H1 (cell line): ENCODE data around the gene GRAMD1C. TPM values are rescaled to one million over a fixed set of nuclear protein-coding genes. Genes with fewer than 3 reads are reported as not detected.

Experiments used
- CTCF ChIA-PET: fragments of 300-600 bp; sonication (Branson Sonifier 250); formaldehyde crosslinking; loops from one replicate; lab custom pipeline; 2021; ENCODE audit not compliant: partially characterized antibody; lab: Charles Lee
- POLR2A ChIA-PET: fragments of 300-600 bp; sonication (Branson Sonifier 250); formaldehyde crosslinking; loops from one replicate; lab custom pipeline; 2021; ENCODE audit warnings: inconsistent platforms; ENCODE audit not compliant: partially characterized antibody; lab: Charles Lee
- DNase-seq, 2 experiments: peaks; one replicate each; pipeline versions ENCODE4 v3.0.0 to v3.0.0-alpha.2; 2010 to 2022; ENCODE audit warnings: low spot score in 2 of 2, low read depth in 1 of 2, mixed read lengths in 1 of 2
- FAIRE-seq: peaks from 2 replicates; lab custom pipeline; 2011; peaks lifted over from hg19 to GRCh38; lab: Jason Lieb, UNC
- H2AFZ ChIP-seq: 2 replicates; pipeline ENCODE4 v1.8.1; 2012; ENCODE audit warnings: low read length, inconsistent platforms
- H2AK5ac ChIP-seq: 2 replicates; pipeline ENCODE4 v1.6.1; 2013; ENCODE audit warnings: low read depth, low read length
- H2BK120ac ChIP-seq: replicated peaks from 2 replicates; pipeline ENCODE3; 2013; ENCODE audit warnings: low read depth, low read length, inconsistent platforms
- H2BK12ac ChIP-seq: 2 replicates; pipeline ENCODE4 v1.6.1; 2013; ENCODE audit warnings: low read depth, low read length
- H2BK15ac ChIP-seq: 2 replicates; pipeline ENCODE4 v1.6.1; 2013; ENCODE audit warnings: low read length
- H2BK20ac ChIP-seq: 2 replicates; pipeline ENCODE4 v1.6.1; 2013; ENCODE audit warnings: low read length
- H2BK5ac ChIP-seq: 2 replicates; pipeline ENCODE4 v1.6.1; 2013; ENCODE audit warnings: low read depth, low read length
- H3K14ac ChIP-seq: 2 replicates; pipeline ENCODE4 v1.6.1; 2013; ENCODE audit warnings: inconsistent platforms; ENCODE audit not compliant: insufficient read length
- H3K18ac ChIP-seq: 2 replicates; pipeline ENCODE4 v1.6.1; 2013; ENCODE audit warnings: low read length; ENCODE audit errors: extremely low read depth
- H3K23ac ChIP-seq: 2 replicates; pipeline ENCODE4 v1.6.1; 2013; ENCODE audit warnings: inconsistent platforms; ENCODE audit not compliant: insufficient read length
- H3K23me2 ChIP-seq: 2 replicates; pipeline ENCODE4 v1.6.1; 2013; ENCODE audit warnings: low read depth, low read length
- H3K27ac ChIP-seq: 2 replicates; pipeline ENCODE4 v1.6.1; 2011; ENCODE audit warnings: low read depth, low read length, inconsistent platforms
- H3K27me3 ChIP-seq, 4 experiments: replicated peaks in 1 of 4; 1 replicate in 1 of 4; 2 replicates in 3 of 4; pipeline versions ENCODE4 v1.6.1 to v1.8.1; 2011 to 2013; ENCODE audit warnings: low read length in 3 of 4, mild to moderate bottlenecking in 3 of 4, inconsistent platforms in 2 of 4, mixed read lengths in 2 of 4, moderate library complexity in 1 of 4; ENCODE audit not compliant: control insufficient read depth in 3 of 4, insufficient read depth in 3 of 4; ENCODE audit errors: extremely low read depth in 1 of 4
- H3K36me3 ChIP-seq, 4 experiments: 2 replicates each; pipeline versions ENCODE4 v1.6.1 to v1.8.1; 2011 to 2013; ENCODE audit warnings: mild to moderate bottlenecking in 4 of 4, low read length in 3 of 4, moderate library complexity in 2 of 4, control low read depth in 1 of 4, inconsistent platforms in 1 of 4; ENCODE audit not compliant: insufficient read depth in 4 of 4, control insufficient read depth in 2 of 4
- H3K4ac ChIP-seq: replicated peaks from 2 replicates; pipeline ENCODE3; 2013; ENCODE audit warnings: low read length, low read depth, mixed read lengths, inconsistent platforms; ENCODE audit not compliant: insufficient read length
- H3K4me1 ChIP-seq, 4 experiments: replicated peaks in 1 of 4; 1 replicate in 1 of 4; 2 replicates in 3 of 4; pipeline versions ENCODE4 v1.6.1 to v1.8.1; 2011 to 2013; ENCODE audit warnings: low read length in 3 of 4, inconsistent platforms in 2 of 4, mixed read lengths in 1 of 4; ENCODE audit not compliant: insufficient read depth in 4 of 4, control insufficient read depth in 3 of 4
- H3K4me2 ChIP-seq, 2 experiments: 2 replicates each; pipeline versions ENCODE4 v1.6.1 to v1.8.1; 2011 to 2013; ENCODE audit warnings: low read depth in 2 of 2, low read length in 2 of 2, control low read depth in 1 of 2, inconsistent platforms in 1 of 2, mild to moderate bottlenecking in 1 of 2; ENCODE audit not compliant: insufficient read depth in 1 of 2
- H3K4me3 ChIP-seq, 4 experiments: fragments of 200-600, 300-600 bp in 1 of 4; sonication (generic), shearing (Covaris generic), sonication (Bioruptor Twin) in 1 of 4; 2 replicates each; pipeline versions ENCODE4 v1.5.1 to v1.8.1; 2011 to 2016; ENCODE audit warnings: low read length in 4 of 4, low read depth in 3 of 4, control low read depth in 2 of 4, inconsistent platforms in 2 of 4, mild to moderate bottlenecking in 2 of 4, mixed read lengths in 1 of 4, moderate library complexity in 1 of 4; ENCODE audit not compliant: insufficient read depth in 2 of 4; ENCODE audit errors: extremely low read depth in 1 of 4
- H3K56ac ChIP-seq: replicated peaks from 2 replicates; pipeline ENCODE3; 2013; ENCODE audit warnings: low read depth, mild to moderate bottlenecking, mixed read lengths, low read length, inconsistent platforms; ENCODE audit not compliant: insufficient read length
- H3K79me1 ChIP-seq: 2 replicates; pipeline ENCODE4 v1.6.1; 2013; ENCODE audit warnings: low read depth, low read length, control low read depth
- H3K79me2 ChIP-seq, 2 experiments: 2 replicates each; pipeline versions ENCODE4 v1.6.1 to v1.8.1; 2012 to 2013; ENCODE audit warnings: low read length in 2 of 2, mild to moderate bottlenecking in 2 of 2, inconsistent platforms in 1 of 2; ENCODE audit not compliant: insufficient read depth in 2 of 2, control insufficient read depth in 1 of 2
- H3K9ac ChIP-seq, 4 experiments: replicated peaks in 1 of 4; 1 replicate in 1 of 4; 2 replicates in 3 of 4; pipeline versions ENCODE4 v1.6.1 to v1.8.1; 2011 to 2013; ENCODE audit warnings: low read depth in 3 of 4, low read length in 3 of 4, control low read depth in 2 of 4, mild to moderate bottlenecking in 2 of 4, moderate library complexity in 2 of 4, inconsistent platforms in 1 of 4; ENCODE audit errors: extremely low read depth in 1 of 4
- H3K9me3 ChIP-seq, 2 experiments: 2 replicates each; pipeline versions ENCODE4 v1.6.1 to v1.8.1; 2012 to 2013; ENCODE audit warnings: mild to moderate bottlenecking in 2 of 2, moderate library complexity in 2 of 2, control low read depth in 1 of 2, inconsistent platforms in 1 of 2, low read depth in 1 of 2, low read length in 1 of 2, mixed read lengths in 1 of 2; ENCODE audit not compliant: insufficient read depth in 2 of 2
- H4K20me1 ChIP-seq, 2 experiments: replicated peaks in 1 of 2; 2 replicates each; pipeline versions ENCODE3 to v1.8.1; 2011 to 2013; ENCODE audit warnings: inconsistent platforms in 2 of 2, low read length in 2 of 2, mild to moderate bottlenecking in 1 of 2; ENCODE audit not compliant: insufficient read depth in 2 of 2, control insufficient read depth in 1 of 2
- H4K5ac ChIP-seq: 2 replicates; pipeline ENCODE4 v1.6.1; 2013; ENCODE audit warnings: low read length, low read depth, mixed read lengths, inconsistent platforms; ENCODE audit not compliant: insufficient read length
- H4K8ac ChIP-seq: 2 replicates; pipeline ENCODE4 v1.8.0; 2013; ENCODE audit warnings: mild to moderate bottlenecking, moderate library complexity, low read length, inconsistent platforms; ENCODE audit not compliant: insufficient read depth; ENCODE audit errors: extremely low read depth
- H4K91ac ChIP-seq: replicated peaks from 2 replicates; pipeline ENCODE3; 2013; ENCODE audit warnings: low read length, mixed read lengths, inconsistent platforms; ENCODE audit not compliant: insufficient read length
- BRCA1 ChIP-seq: IDR thresholded peaks from 2 replicates; pipeline ENCODE4 v1.6.1; 2012; ENCODE audit warnings: low read depth, low read length, improper control_type of control experiment
- RBBP5 ChIP-seq: IDR thresholded peaks from 2 replicates; pipeline ENCODE4 v1.7.1; 2012; ENCODE audit warnings: low read depth, mild to moderate bottlenecking, inconsistent platforms, low read length, moderate library complexity, borderline replicate concordance
- RXRA ChIP-seq: IDR thresholded peaks from 2 replicates; pipeline ENCODE4 v1.6.1; 2011; ENCODE audit warnings: low read depth, mild to moderate bottlenecking, low read length, moderate library complexity; ENCODE audit not compliant: insufficient read depth
- SAP30 ChIP-seq: fragments of 300-600 bp; sonication (generic); IDR thresholded peaks from 2 replicates; pipeline ENCODE4 v1.7.1; 2012; ENCODE audit warnings: low read length, moderate library complexity, mild to moderate bottlenecking, inconsistent platforms; ENCODE audit not compliant: insufficient read depth, insufficient replicate concordance
- ZNF274 ChIP-seq: IDR thresholded peaks from 2 replicates; pipeline ENCODE4 v1.7.0; 2012; ENCODE audit warnings: low read length, borderline replicate concordance; ENCODE audit errors: extremely low read depth
- WGBS, 2 experiments: shearing (Covaris generic) in 1 of 2; methylation state at CpG; one replicate each; pipeline versions ENCODE4 v1.1.6 to v1.1.7; 2013 to 2015; ENCODE audit warnings: low lambda C conversion rate in 2 of 2, mixed read lengths in 2 of 2, inconsistent platforms in 1 of 2, low coverage in 1 of 2, missing lambda C conversion rate in 1 of 2; ENCODE audit not compliant: insufficient replicate concordance in 2 of 2, insufficient coverage in 1 of 2, insufficient read length in 1 of 2; ENCODE audit errors: extremely low coverage in 1 of 2, missing lambda C conversion rate in 1 of 2; 5-methylcytosine and 5-hydroxymethylcytosine counted together
- polyA plus RNA-seq, 7 experiments: library from polyadenylated mRNA; depleted of rRNA in 3 of 7; stranded (reverse) in 5 of 7; unstranded in 2 of 7; fragments of >200 nt in 5 of 7; fragments of 200-250 nt in 2 of 7; gene quantifications; 1 replicate in 5 of 7; 2 replicates in 1 of 7; 4 replicates in 1 of 7; pipeline versions ENCODE4 v1.2.1 to v1.2.3, GENCODE V29; 2011 to 2013; ENCODE audit warnings: missing spikeins in 2 of 7, mixed read lengths in 2 of 7
- total RNA-seq: library from RNA; stranded (reverse); fragmentation: NEBNext Ultra II Directional; extraction: Animal tissue kit (Norgen Biotek cat#: 25700); gene quantifications from 2 replicates; pipeline ENCODE4 v1.2.1, GENCODE V29; 2021

GRAMD1C gene
- total and polyA plus RNA-seq, 2 of the 8 experiments (the other 6 are each of a cell fraction or from before 2014, with no cell fraction given): 0.62 to 2.1 TPM

- Histone ChIP-seq H4K20me1 (no peaks in the 10 kb centered on the region), H3K27me3 (no peaks in the 10 kb centered on the region), H3K4me2 (no peak overlapping the region), H3K14ac (no peak overlapping the region), H2AFZ (no peak overlapping the region), H2BK20ac (no peak overlapping the region), H3K18ac (no peak overlapping the region), H2BK12ac (no peak overlapping the region), H4K5ac (no peak overlapping the region), H3K23me2 (no peaks in the 10 kb centered on the region), H3K4me3 (no peak overlapping the region), H3K79me2 (no peaks in the 10 kb centered on the region), H3K36me3 (no peaks in the 10 kb centered on the region), H2AK5ac (no peak overlapping the region), H2BK5ac (no peak overlapping the region), H3K4me1 (no peaks in the 10 kb centered on the region; a peak in 1 of 7 replicates), H3K23ac (no peak overlapping the region)
- FAIRE-seq (no peak), DNase-seq (no peak)
- POLR2A ChIA-PET: no interaction called here
- CTCF ChIA-PET: interaction anchor here (0.9 to 1.1 kb wide), 4 partner anchors 10 to 105 kb away, joined by 3 to 4 read pairs (median 4); no protein-coding TSS in a partner anchor
- whole genome bisulfite sequencing, 2 experiments: 100% methylated on average over 5 of the region's 5 CpGs; no CpG with 5 or more reads in 1 of the 2 experiments
- no peak for TF ChIP-seq RBBP5
- TF ChIP-seq BRCA1: no peak
- TF ChIP-seq RXRA: no peak
- TF ChIP-seq SAP30: no peak
- TF ChIP-seq ZNF274: no peak
- TF ChIP-seq, all 59 proteins: peak for 0
- no peak overlapping the region for H4K91ac ChIP-seq
- H3K9ac ChIP-seq: no peak overlapping the region
- no peak overlapping the region for H2BK15ac ChIP-seq
- no peak overlapping the region for H3K4ac ChIP-seq
- H3K27ac ChIP-seq: no peak overlapping the region
- H3K56ac ChIP-seq: no peak overlapping the region
- no peaks in the 10 kb centered on the region; a peak in 1 of 4 replicates for H3K9me3 ChIP-seq
- H4K8ac ChIP-seq: no peak overlapping the region
- H3K79me1 ChIP-seq: no peaks in the 10 kb centered on the region
- no peak overlapping the region for H2BK120ac ChIP-seq
These were observed 89.0 kb downstream of the GRAMD1C start for GRCh38 chr3:113927556-113927955.
